Activated T-cell treated with anti-CD3 and anti-CD28 coated beads for 24 hours (primary cell): Measurements from ENCODE around the gene SNX19.
A peak's percentile ranks its signal among the peaks of the same experiment; 100 is the strongest.

ENCODE experiments used
- DNase-seq: peaks from one replicate; pipeline ENCODE4 v3.0.0-alpha.2; 2020; ENCODE audit warnings: low read depth

The SNX19 gene

GRCh38 chr11:130907229-130907628 is 9.1 kb downstream of the SNX19 start:
- DNase-seq = no peak

GRCh38 chr11:130906616-130907015 is 9.7 kb downstream of the SNX19 start:
- no peak for DNase-seq

GRCh38 chr11:130905512-130905911 is 10.8 kb downstream of the SNX19 start:
- DNase-seq = no peak

- DNase-seq = no peak
Measured at GRCh38 chr11:130904380-130904779, 11.9 kb downstream of the SNX19 start.

- no peak for DNase-seq
Measured at GRCh38 chr11:130902380-130902779, 13.9 kb downstream of the SNX19 start.

GRCh38 chr11:130899106-130899505 is 17.2 kb downstream of the SNX19 start:
- DNase-seq = no peak

- DNase-seq = no peak
Measured at GRCh38 chr11:130897262-130898182, 18.8 kb downstream of the SNX19 start.

- peak; percentile 48 for DNase-seq
Measured at GRCh38 chr11:130894322-130895025, 21.8 kb downstream of the SNX19 start.

- DNase-seq = no peak
Measured at GRCh38 chr11:130892861-130893260, 23.4 kb downstream of the SNX19 start.

GRCh38 chr11:130891326-130891725 is 25.0 kb downstream of the SNX19 start:
- DNase-seq = no peak

- DNase-seq = no peak
Measured at GRCh38 chr11:130890039-130890745, 26.1 kb downstream of the SNX19 start.

- DNase-seq = no peak
Measured at GRCh38 chr11:130888790-130889189, 27.5 kb downstream of the SNX19 start.

- no peak for DNase-seq
Measured at GRCh38 chr11:130886704-130887103, 29.6 kb downstream of the SNX19 start.

- DNase-seq = no peak
Measured at GRCh38 chr11:130882138-130882551, 34.1 kb downstream of the SNX19 start.

- DNase-seq = no peak
Measured at GRCh38 chr11:130881475-130882137, 34.7 kb downstream of the SNX19 start.

- DNase-seq = no peak
Measured at GRCh38 chr11:130879836-130880235, 36.4 kb downstream of the SNX19 start.

- no peak for DNase-seq
Measured at GRCh38 chr11:130876931-130877915, 39.1 kb downstream of the SNX19 start.

- no peak for DNase-seq
Measured at GRCh38 chr11:130876100-130876499, 40.2 kb downstream of the SNX19 start.

- DNase-seq = no peak
Measured at GRCh38 chr11:130874955-130875531, 41.2 kb downstream of the SNX19 start.

- no peak for DNase-seq
Measured at GRCh38 chr11:130874396-130874795, 41.9 kb downstream of the SNX19 start.
